A549 (cell line): ENCODE data around the gene ALDH1A1. TPM values are rescaled to one million over a fixed set of nuclear protein-coding genes. Genes with fewer than 3 reads are reported as not detected.
A peak's percentile ranks its signal among the peaks of the same experiment; 100 is the strongest.

Experiments used
- ATAC-seq, 2 experiments: fragments of 200-7000 bp in 1 of 2; fragments of >200 bp in 1 of 2; cut with Nextera tagmentation in 1 of 2; cut with Tn5 transposase in 1 of 2; 3 replicates each; pipeline versions ENCODE4 v1.8.0 to v1.9.1; 2018 to 2020; ENCODE audit warnings: mild to moderate bottlenecking in 1 of 2, moderate library complexity in 1 of 2
- CTCF ChIA-PET: fragments of 300-600 bp; sonication (Branson Sonifier 250); formaldehyde crosslinking; extraction: SDS; loops from one replicate; lab custom pipeline; 2021; ENCODE audit warnings: antibody characterized with exemption, inconsistent platforms; lab: Yijun Ruan, JAX
- POLR2A ChIA-PET: fragments of 350-600 bp; formaldehyde crosslinking; extraction: SDS; loops from one replicate; lab custom pipeline; 2021; ENCODE audit warnings: antibody characterized with exemption, inconsistent platforms; lab: Yijun Ruan, JAX
- DNase-seq, 2 experiments: peaks; one replicate each; pipeline versions ENCODE4 v3.0.0 to v3.0.0-alpha.2; 2011 to 2016; ENCODE audit warnings: low read depth in 1 of 2, low spot score in 1 of 2
- FAIRE-seq: peaks from 2 replicates; lab custom pipeline; 2011; peaks lifted over from hg19 to GRCh38; lab: Jason Lieb, UNC
- H3K27ac ChIP-seq, 2 experiments: fragments of >200 bp; sonication (Bioruptor Twin); formaldehyde crosslinking; 3 replicates each; pipeline ENCODE4 v1.5.1; 2016 to 2017
- H3K4me1 ChIP-seq: fragments of >200 bp; sonication (Bioruptor Twin); formaldehyde crosslinking; 3 replicates; pipeline ENCODE4 v1.6.1; 2016
- H3K4me2 ChIP-seq: fragments of >200 bp; sonication (Bioruptor Twin); formaldehyde crosslinking; 3 replicates; pipeline ENCODE4 v1.6.1; 2016
- H3K4me3 ChIP-seq: fragments of >200 bp; sonication (Bioruptor Twin); formaldehyde crosslinking; 3 replicates; pipeline ENCODE4 v1.5.1; 2016
- H3K9me3 ChIP-seq: fragments of >200 bp; sonication (Bioruptor Twin); formaldehyde crosslinking; 3 replicates; pipeline ENCODE4 v1.6.1; 2016
- FOSB ChIP-seq: fragments of 250-450 bp; sonication (Bioruptor Pico); IDR thresholded peaks from 2 replicates; pipeline ENCODE4 v1.5.0; 2020; ENCODE audit warnings: mild to moderate bottlenecking, moderate library complexity
- FOXS1 ChIP-seq: fragments of 250-450 bp; sonication (Bioruptor Pico); IDR thresholded peaks from 2 replicates; pipeline ENCODE4 v1.5.0; 2020; ENCODE audit warnings: mild to moderate bottlenecking, moderate library complexity
- GATA3 ChIP-seq: IDR thresholded peaks from 2 replicates; pipeline ENCODE4 v1.6.1; 2012; ENCODE audit warnings: borderline replicate concordance
- HMGXB4 ChIP-seq: fragments of 250-450 bp; sonication (Bioruptor Pico); IDR thresholded peaks from 2 replicates; pipeline ENCODE4 v1.5.0; 2021; ENCODE audit warnings: mild to moderate bottlenecking, moderate library complexity, borderline replicate concordance
- HOXA7 ChIP-seq: fragments of 250-450 bp; sonication (Bioruptor Pico); IDR thresholded peaks from 2 replicates; pipeline ENCODE4 v1.5.0; 2020; ENCODE audit warnings: mild to moderate bottlenecking, moderate library complexity
- JUN ChIP-seq, 2 experiments: fragments of >200 bp; sonication (Bioruptor Twin); formaldehyde crosslinking; IDR thresholded peaks; 2 replicates in 1 of 2; 3 replicates in 1 of 2; pipeline ENCODE4 v1.6.1; 2016 to 2017
- JUNB ChIP-seq: fragments of >200 bp; sonication (Bioruptor Twin); formaldehyde crosslinking; IDR thresholded peaks from 2 replicates; pipeline ENCODE4 v1.6.1; 2016
- KDM1A ChIP-seq: fragments of 200-600 bp; sonication (generic); IDR thresholded peaks from 2 replicates; pipeline ENCODE4 v1.6.1; 2016; ENCODE audit warnings: low read depth, mild to moderate bottlenecking
- KDM5A ChIP-seq: fragments of 200-600 bp; sonication (generic); IDR thresholded peaks from 2 replicates; pipeline ENCODE4 v1.6.1; 2016; ENCODE audit warnings: antibody characterized with exemption, mild to moderate bottlenecking
- MAFK ChIP-seq: fragments of 450-650 bp; IDR thresholded peaks from 2 replicates; pipeline ENCODE4 v1.6.1; 2014; ENCODE audit not compliant: partially characterized antibody
- MAZ ChIP-seq: fragments of 150-350 bp; IDR thresholded peaks from 2 replicates; pipeline ENCODE4 v1.6.1; 2014; ENCODE audit warnings: antibody characterized with exemption, low read depth, low read length, borderline replicate concordance
- NPAS2 ChIP-seq: fragments of 250-450 bp; sonication (Bioruptor Pico); IDR thresholded peaks from 2 replicates; pipeline ENCODE4 v1.8.0; 2022; ENCODE audit warnings: mild to moderate bottlenecking, moderate library complexity, borderline replicate concordance
- PHF8 ChIP-seq: fragments of 200-600 bp; sonication (generic); IDR thresholded peaks from 2 replicates; pipeline ENCODE4 v1.6.1; 2016; ENCODE audit warnings: low read depth, mild to moderate bottlenecking, antibody characterized with exemption, moderate library complexity, borderline replicate concordance
- POLR2AphosphoS2 ChIP-seq: conservative IDR thresholded peaks from 2 replicates; pipeline ENCODE4 v1.6.1; 2012; ENCODE audit warnings: low read length, improper control_type of control experiment, inconsistent platforms
- RARB ChIP-seq: fragments of 250-450 bp; sonication (Bioruptor Pico); IDR thresholded peaks from 2 replicates; pipeline ENCODE4 v1.8.0; 2021; ENCODE audit warnings: mild to moderate bottlenecking, moderate library complexity
- RCOR1 ChIP-seq: fragments of 150-350 bp; IDR thresholded peaks from 2 replicates; pipeline ENCODE4 v1.6.1; 2014; ENCODE audit warnings: antibody characterized with exemption, low read length, low read depth
- REST ChIP-seq: fragments of 200-600 bp; sonication (generic); IDR thresholded peaks from 2 replicates; pipeline ENCODE4 v1.6.1; 2016; ENCODE audit warnings: antibody characterized with exemption, mild to moderate bottlenecking, moderate library complexity
- TFCP2L1 ChIP-seq: fragments of 250-450 bp; sonication (Bioruptor Pico); IDR thresholded peaks from 2 replicates; pipeline ENCODE4 v1.5.0; 2021; ENCODE audit warnings: mild to moderate bottlenecking
- TP53 ChIP-seq: fragments of 250-450 bp; sonication (Bioruptor Pico); IDR thresholded peaks from 2 replicates; pipeline ENCODE4 v1.5.0; 2021; ENCODE audit warnings: mild to moderate bottlenecking, moderate library complexity
- ZNF302 ChIP-seq: fragments of 250-450 bp; sonication (Bioruptor Pico); IDR thresholded peaks from 2 replicates; pipeline ENCODE4 v1.9.0; 2021; ENCODE audit warnings: inconsistent platforms, mild to moderate bottlenecking, moderate library complexity
- WGBS: methylation state at CpG from one replicate; pipeline ENCODE4 v1.1.6; 2017; ENCODE audit errors: missing lambda C conversion rate; 5-methylcytosine and 5-hydroxymethylcytosine counted together
- polyA plus RNA-seq, 4 experiments: library from polyadenylated mRNA; depleted of rRNA in 3 of 4; stranded (reverse); fragments of >200 nt; fragmentation: RNase III in 1 of 4; extraction: RNeasy Plus Mini Kit Qiagen cat#74134 plus additional on column Dnase treatment in 1 of 4; gene quantifications; 2 replicates in 3 of 4; 3 replicates in 1 of 4; pipeline ENCODE4 v1.2.3, GENCODE V29; 2011 to 2017

The ALDH1A1 gene
- polyA plus RNA-seq, 2 of the 4 experiments (the other 2 are of a cell fraction) = 8,617 to 9,987 TPM

GRCh38 chr9:72930828-72931227 lies 22.0 kb downstream of the ALDH1A1 start (continued):
- peak; percentile 34; the same call in 1 of the 2 replicates for TF ChIP-seq GATA3
- TF ChIP-seq MAFK = peak; percentile 13
- TF ChIP-seq FOSB = 0 out of 2 replicates have a peak, but pooled peaks have one; percentile 64
- TF ChIP-seq JUNB = no peak
- TF ChIP-seq PHF8 = no peak
- TF ChIP-seq TFCP2L1 (CRISPR knock-in tag) = peak; percentile 29; the same call in 1 of the 2 replicates

GRCh38 chr9:72929542-72929941 lies 23.3 kb downstream of the ALDH1A1 start:
- H3K9me3 ChIP-seq = no peaks in the 10 kb centered on the region
- H3K4me2 ChIP-seq = peak overlapping the region; percentile 94
- CTCF ChIA-PET = interaction anchor here (1.0 to 4.7 kb wide), 8 partner anchors 9 to 121 kb away, joined by 3 to 52 read pairs (median 6); no protein-coding TSS in a partner anchor
- H3K4me1 ChIP-seq = peaks cover 100% of the 10 kb centered on the region
- WGBS = 3% methylated on average over 1 of the region's 1 CpG
- TF ChIP-seq TFCP2L1 (CRISPR knock-in tag) (peak; percentile 83; the same call in 1 of the 2 replicates), HMGXB4 (CRISPR knock-in tag) (peak; percentile 44; the same call in 1 of the 2 replicates), POLR2AphosphoS2 (peak; percentile 40; the same call in 1 of the 2 replicates), MAZ (no peak), KDM5A (no peak), MAFK (no peak), REST (no peak), FOXS1 (CRISPR knock-in tag) (no peak), RARB (CRISPR knock-in tag) (peak; percentile 63; the same call in 1 of the 2 replicates), HOXA7 (0 out of 2 replicates have a peak, but pooled peaks have one; percentile 35), TP53 (CRISPR knock-in tag) (no peak; the same call in 1 of the 2 replicates), JUN (IDR thresholded peaks at IDR 0.05) (peak; percentile 56 to 76; a peak in 3 of 5 replicates)
- POLR2A ChIA-PET = interaction anchor here (0.6 to 1.2 kb wide), 2 partner anchors 14 to 48 kb away, joined by 3 to 6 read pairs; no protein-coding TSS in a partner anchor
- no peak for DNase-seq
- FAIRE-seq = no peak
- peak overlapping the region; percentile 84 to 90 for H3K27ac ChIP-seq
- ATAC-seq = no peak
- H3K4me3 ChIP-seq = peak overlapping the region; percentile 67; the same call in 2 of the 3 replicates

- Histone ChIP-seq H3K4me2 (peak overlapping the region; percentile 94), H3K9me3 (no peaks in the 10 kb centered on the region), H3K27ac (peak overlapping the region; percentile 84 to 90), H3K4me3 (peak overlapping the region; percentile 67; the same call in 2 of the 3 replicates), H3K4me1 (peaks cover 100% of the 10 kb centered on the region)
- ChIA-PET CTCF (no interaction called here), POLR2A (interaction anchor here (0.9 kb wide), 1 partner anchor 123 kb away, joined by 3 read pairs; no protein-coding TSS in a partner anchor)
- no peak for DNase-seq
- TF ChIP-seq GATA3 = no peak
- peak; percentile 54 to 71; a peak in 4 of 5 replicates for TF ChIP-seq JUN (IDR thresholded peaks at IDR 0.05)
- no peak for TF ChIP-seq ZNF302 (CRISPR knock-in tag)
- TF ChIP-seq RCOR1 = no peak
- peak; percentile 65; the same call in 1 of the 2 replicates for TF ChIP-seq POLR2AphosphoS2
- peak; percentile 69; the same call in 1 of the 2 replicates for TF ChIP-seq HOXA7
- peak; percentile 69; the same call in 1 of the 2 replicates for TF ChIP-seq FOSB
- peak; percentile 11; the same call in 1 of the 2 replicates for TF ChIP-seq TFCP2L1 (CRISPR knock-in tag)
- peak; percentile 68 for TF ChIP-seq RARB (CRISPR knock-in tag)
- TF ChIP-seq NPAS2 (CRISPR knock-in tag) = no peak
- TF ChIP-seq HMGXB4 (CRISPR knock-in tag) = peak; percentile 83; the same call in 1 of the 2 replicates
- peak; percentile 75; the same call in 1 of the 2 replicates for TF ChIP-seq TP53 (CRISPR knock-in tag)
- no peak for TF ChIP-seq KDM1A
- peak; percentile 90 for FAIRE-seq
- 21% methylated on average over 4 of the region's 4 CpGs for WGBS
- no peak for ATAC-seq
These were observed 24.8 kb downstream of the ALDH1A1 start for GRCh38 chr9:72928042-72928507.
